ENCODE data around the gene UMPS.
A peak's percentile ranks its signal among the peaks of the same experiment; 100 is the strongest.
"Not testable (repeated sequence)": the region's sequence is repeated elsewhere in the genome, so short reads cannot be mapped to it uniquely, and the experiment has no call there.

UMPS gene

DNA sequence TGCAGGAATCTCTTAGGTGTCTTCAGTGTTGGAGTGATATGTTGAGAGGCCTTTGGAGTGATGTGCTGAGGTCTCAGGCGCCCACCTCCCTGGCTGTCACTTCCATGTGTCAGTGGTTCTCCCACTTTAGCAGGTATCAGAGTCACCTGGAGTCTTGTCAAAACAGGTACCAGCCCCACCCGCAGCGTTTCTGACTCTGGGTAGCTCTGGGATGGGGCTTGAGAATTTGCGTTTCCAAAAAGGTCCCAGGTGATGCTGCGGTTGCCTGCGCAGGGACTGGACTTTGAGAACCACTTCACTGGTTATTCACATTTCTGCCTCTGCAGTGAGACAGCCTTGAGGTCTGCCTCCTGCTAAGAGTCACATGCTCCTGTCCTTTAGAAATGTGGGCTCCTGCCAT is 15.5 kb downstream of the UMPS start:
- no peak for DNase-seq (ENCODE audit: low spot score)
- H3K4me1 Mint-ChIP-seq (ENCODE audit: low read depth), result no peaks in the 10 kb centered on the region
- no peak overlapping the region for H3K4me3 Mint-ChIP-seq

DNA sequence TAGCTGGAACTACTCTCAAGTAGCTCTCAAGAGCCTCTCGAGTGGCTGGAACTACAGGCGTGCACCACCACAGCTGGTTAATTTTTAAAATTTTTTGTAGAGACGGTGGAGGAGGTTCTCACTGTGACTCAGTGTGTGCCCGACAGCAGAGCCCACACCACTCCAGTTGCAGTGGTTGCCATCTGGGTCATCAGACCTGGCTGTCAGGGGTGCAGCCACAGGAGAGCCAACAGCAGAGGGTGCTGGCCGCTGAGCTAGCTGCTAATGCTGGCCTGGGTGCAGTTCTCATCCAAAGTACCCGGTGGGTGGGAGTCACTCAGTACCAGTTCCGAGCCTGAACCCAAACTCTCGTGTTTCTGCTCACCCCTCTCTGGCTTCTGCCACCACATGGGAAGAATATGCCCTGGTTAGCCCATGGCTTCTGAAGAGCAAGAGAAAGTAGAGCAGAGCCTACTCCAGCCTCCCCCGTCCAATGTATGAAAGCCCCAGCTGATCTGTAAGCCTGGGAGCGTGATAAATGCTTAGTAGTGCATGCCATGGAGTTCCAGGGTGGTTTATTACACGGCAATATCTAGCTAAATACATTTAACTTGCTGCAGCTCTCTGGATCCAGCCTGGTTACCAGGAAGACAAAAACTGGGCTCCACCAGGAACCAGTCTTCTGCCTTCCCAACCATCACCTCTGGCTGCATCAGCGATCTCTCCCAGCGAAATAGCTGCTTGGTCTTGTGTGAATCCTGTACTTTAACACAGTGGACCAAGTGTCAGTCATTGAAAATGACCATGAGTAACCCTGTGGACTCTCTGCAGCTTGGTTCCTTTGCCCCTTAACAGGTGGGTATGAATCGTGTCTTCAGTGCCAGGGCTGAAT is 17.1 kb downstream of the UMPS start:
- no peak for DNase-seq (ENCODE audit: low spot score)
- no peak overlapping the region for H3K4me3 Mint-ChIP-seq
- H3K9me3 Mint-ChIP-seq, result no peaks in the 10 kb centered on the region
- H3K27ac Mint-ChIP-seq, result no peak overlapping the region
- peaks cover 14% of the 10 kb centered on the region for H3K36me3 Mint-ChIP-seq (ENCODE audit: low read depth)
- H3K4me1 Mint-ChIP-seq (ENCODE audit: low read depth), result no peaks in the 10 kb centered on the region
- H3K27me3 Mint-ChIP-seq (ENCODE audit: low read depth), result no peaks in the 10 kb centered on the region

More for the DNA sequence above, 15.5 kb downstream of the UMPS start:
- no peaks in the 10 kb centered on the region for H3K27me3 Mint-ChIP-seq (ENCODE audit: low read depth)
- H3K36me3 Mint-ChIP-seq (ENCODE audit: low read depth), result peaks cover 22% of the 10 kb centered on the region
- no peak overlapping the region for H3K27ac Mint-ChIP-seq
- no peaks in the 10 kb centered on the region for H3K9me3 Mint-ChIP-seq

DNA sequence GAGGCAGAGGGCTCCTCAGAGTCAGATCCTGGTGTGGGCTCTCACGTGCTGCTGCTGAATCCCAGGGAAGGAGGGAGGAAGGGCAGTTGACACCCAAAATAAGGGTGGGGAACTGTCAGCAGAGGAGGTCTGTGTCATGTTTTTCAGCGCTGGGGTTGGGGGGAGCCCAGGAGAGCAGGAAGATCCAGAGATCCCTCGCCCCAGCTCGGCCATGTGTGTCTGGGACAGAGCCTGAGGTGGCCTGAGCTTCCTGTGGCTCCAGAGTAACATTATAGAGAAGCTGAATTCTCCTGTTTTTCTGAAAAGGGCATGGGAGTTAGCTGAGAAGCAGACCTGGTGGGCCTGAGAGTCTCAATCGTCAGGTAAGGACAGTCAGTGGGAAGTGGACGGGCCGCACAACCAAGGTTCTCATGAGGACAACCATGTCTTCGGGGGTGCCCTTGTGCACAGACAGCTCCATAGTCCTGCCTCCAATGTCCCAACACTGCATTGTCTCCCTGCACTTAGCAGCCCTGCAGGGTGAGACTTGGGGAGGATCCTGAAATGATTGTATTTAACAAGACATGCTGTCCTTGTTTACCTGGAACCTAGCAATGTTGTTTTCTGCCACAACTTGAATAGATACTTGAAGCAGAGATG is 18.4 kb downstream of the UMPS start:
- Mint-ChIP-seq H3K9me3 (no peaks in the 10 kb centered on the region), H3K27me3 (ENCODE audit: low read depth) (no peaks in the 10 kb centered on the region), H3K36me3 (ENCODE audit: low read depth) (peaks cover 8% of the 10 kb centered on the region), H3K27ac (no peak overlapping the region), H3K4me3 (no peak overlapping the region), H3K4me1 (ENCODE audit: low read depth) (no peaks in the 10 kb centered on the region)
- DNase-seq (ENCODE audit: low spot score), result no peak

DNA sequence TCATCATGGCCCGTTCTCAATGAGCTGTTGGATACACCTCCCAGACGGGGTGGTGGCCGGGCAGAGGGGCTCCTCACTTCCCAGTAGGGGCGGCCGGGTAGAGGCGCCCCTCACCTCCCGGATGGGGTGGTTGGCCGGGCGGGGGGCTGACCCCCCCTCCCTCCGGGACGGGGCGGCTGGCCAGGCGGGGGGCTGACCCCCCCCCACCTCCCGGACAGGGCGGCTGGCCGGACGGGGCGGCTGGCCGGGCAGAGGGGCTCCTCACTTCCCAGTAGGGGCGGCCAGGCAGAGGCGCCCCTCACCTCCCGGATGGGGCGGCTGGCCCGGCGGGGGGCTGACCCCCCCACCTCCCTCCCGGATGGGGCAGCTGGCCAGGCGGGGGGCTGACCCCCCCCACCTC is 19.6 kb downstream of the UMPS start:
- not testable (repeated sequence) for H3K27me3 Mint-ChIP-seq (ENCODE audit: low read depth); DNase-seq (ENCODE audit: low spot score); H3K36me3 Mint-ChIP-seq (ENCODE audit: low read depth); H3K4me3 Mint-ChIP-seq; H3K27ac Mint-ChIP-seq; H3K9me3 Mint-ChIP-seq; H3K4me1 Mint-ChIP-seq (ENCODE audit: low read depth)

DNA sequence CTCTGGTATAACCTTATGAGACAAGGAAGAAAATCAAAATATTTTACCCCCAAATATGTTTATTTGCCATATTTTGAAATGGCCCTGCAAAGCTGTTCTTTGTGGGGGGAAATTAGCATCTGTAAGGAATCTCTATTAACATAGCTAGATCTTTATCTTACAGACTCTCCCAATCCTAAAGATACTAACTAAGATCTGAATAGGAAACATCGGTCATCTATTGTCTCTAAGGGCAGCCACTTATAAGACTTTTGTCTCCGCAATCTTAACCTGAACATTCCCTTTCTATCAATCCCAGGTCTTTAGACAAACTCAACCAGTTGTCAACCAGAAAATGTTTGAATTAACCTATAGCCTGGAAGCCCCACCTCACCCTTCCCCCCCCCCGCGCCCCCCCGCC is 21.2 kb downstream of the UMPS start:
- Mint-ChIP-seq H3K9me3 (no peaks in the 10 kb centered on the region), H3K4me3 (no peak overlapping the region), H3K27ac (no peak overlapping the region), H3K27me3 (ENCODE audit: low read depth) (no peaks in the 10 kb centered on the region), H3K36me3 (ENCODE audit: low read depth) (peaks cover 2% of the 10 kb centered on the region), H3K4me1 (ENCODE audit: low read depth) (no peaks in the 10 kb centered on the region)
- no peak for DNase-seq (ENCODE audit: low spot score)

DNA sequence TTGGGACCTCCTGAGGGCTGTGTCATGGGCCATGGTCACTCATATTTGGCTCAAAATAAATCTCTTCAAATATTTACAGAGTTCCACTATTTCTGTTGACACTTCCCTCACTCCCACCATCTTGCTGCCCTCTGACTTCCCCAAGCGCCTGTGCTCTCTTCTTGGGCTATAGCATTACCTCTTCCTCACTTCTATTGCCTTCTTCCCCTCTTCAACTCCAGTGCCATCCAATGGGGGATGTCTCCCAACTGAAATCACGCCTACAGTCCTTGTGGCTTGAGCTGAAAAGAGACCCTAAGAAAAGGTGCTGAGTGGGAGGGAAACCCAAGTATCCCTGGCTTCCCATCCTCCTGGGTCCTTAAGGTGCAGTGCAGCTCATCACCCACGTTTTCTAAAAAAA is 21.8 kb downstream of the UMPS start:
- no peaks in the 10 kb centered on the region for H3K27me3 Mint-ChIP-seq (ENCODE audit: low read depth)
- no peaks in the 10 kb centered on the region for H3K4me1 Mint-ChIP-seq (ENCODE audit: low read depth)
- H3K9me3 Mint-ChIP-seq, result no peaks in the 10 kb centered on the region
- DNase-seq (ENCODE audit: low spot score), result no peak
- no peak overlapping the region for H3K4me3 Mint-ChIP-seq
- no peak overlapping the region for H3K27ac Mint-ChIP-seq
- H3K36me3 Mint-ChIP-seq (ENCODE audit: low read depth), result peaks cover 2% of the 10 kb centered on the region

DNA sequence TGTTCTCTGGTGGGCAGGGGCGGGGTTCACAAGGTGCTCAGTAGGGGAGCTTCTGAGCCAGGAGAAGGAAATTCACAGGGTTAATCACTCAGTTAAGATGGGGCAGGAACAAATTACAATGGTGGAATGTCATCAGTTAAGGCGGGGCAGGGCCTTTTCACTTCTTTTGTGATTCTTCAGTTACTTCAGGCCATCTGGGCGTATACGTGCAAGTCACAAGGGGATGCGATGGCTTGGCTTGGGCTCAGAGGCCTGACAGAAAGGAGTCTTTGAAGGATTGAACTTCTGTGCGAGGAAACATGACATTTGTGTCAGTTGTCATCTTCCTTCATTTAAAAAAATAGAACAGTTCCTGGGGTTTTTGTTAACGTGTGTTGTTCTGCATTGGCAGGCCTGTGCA is 27.7 kb downstream of the UMPS start:
- not testable (repeated sequence) for H3K27ac Mint-ChIP-seq; H3K4me3 Mint-ChIP-seq; H3K9me3 Mint-ChIP-seq; H3K36me3 Mint-ChIP-seq (ENCODE audit: low read depth); H3K27me3 Mint-ChIP-seq (ENCODE audit: low read depth); H3K4me1 Mint-ChIP-seq (ENCODE audit: low read depth); DNase-seq (ENCODE audit: low spot score)

DNA sequence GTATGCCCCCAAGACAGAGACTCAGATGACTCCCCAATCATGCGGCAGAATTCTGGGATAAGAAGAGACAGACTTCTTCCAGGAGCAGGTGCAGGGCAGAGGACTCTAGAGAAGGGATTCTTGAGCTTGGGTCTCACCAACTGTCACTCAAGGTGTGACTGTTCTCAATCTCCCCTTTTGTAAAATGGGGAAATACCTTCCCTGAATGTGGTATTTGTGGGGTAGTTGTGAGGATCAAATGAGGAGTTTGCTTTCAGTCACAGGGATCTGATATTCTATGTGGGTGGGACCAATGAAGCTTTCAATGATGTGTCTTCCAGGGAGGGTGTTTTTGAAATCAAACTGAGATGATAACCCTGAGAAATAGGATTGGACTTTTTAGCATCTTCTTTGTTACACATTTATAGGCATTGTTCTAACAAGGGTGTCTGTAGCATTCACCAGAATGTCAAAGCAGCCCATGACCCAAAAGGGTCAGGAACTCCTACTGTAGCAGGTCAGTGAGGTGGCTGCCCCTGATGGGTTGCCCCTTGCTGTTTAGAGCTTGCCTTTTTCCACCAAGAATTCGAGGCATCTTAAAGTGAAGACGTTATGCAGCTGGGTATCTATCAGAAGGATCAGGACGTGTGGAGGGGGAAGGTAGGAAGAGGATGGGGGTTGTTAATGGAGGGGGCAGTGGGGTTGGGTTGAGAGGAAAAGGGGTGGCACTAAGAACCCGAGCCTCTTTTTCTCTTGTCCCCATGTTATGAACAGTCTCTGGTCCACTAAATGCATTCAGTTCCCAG is 28.8 kb downstream of the UMPS start:
- Mint-ChIP-seq H3K4me3 (no peak overlapping the region), H3K27ac (no peak overlapping the region), H3K27me3 (ENCODE audit: low read depth) (no peaks in the 10 kb centered on the region), H3K4me1 (ENCODE audit: low read depth) (peaks cover 3% of the 10 kb centered on the region), H3K36me3 (ENCODE audit: low read depth) (no peaks in the 10 kb centered on the region), H3K9me3 (no peaks in the 10 kb centered on the region)
- no peak for DNase-seq (ENCODE audit: low spot score)

DNA sequence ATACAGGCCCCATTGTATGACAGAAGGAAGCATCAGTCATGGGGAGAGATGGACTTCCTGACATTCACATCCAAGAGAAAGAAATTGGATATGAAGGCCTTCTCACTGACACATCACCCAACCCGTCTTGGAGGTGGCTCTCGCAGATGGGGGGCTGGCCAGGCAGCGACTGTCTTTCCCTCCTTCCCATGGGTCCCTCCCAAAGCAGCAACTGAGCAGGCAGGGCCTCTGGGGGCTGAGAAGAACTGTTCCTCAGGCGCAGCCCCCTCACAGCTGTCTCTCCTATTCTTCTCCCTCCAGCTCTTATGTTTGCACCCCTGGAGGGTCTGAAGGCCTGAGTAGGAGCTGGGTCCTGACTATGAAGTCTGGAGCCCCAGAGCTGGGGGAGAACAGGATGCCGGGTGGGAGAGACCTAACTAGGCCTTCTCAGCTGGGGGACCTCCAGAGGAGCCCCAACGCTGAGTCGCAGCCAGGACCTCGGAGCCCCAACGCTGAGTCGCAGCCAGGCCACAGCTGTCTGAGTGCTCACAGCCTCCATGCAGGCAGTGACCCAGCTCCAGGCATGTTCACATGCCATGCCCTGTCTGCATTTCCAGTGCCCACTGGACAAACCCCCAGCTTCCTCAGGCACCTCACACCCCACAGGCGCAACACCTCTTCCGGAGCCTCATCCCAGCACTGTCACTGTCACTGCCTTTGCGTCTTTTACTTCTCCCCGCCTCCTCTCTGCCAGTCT is 29.6 kb downstream of the UMPS start:
- Mint-ChIP-seq H3K4me3 (no peak overlapping the region), H3K27ac (no peak overlapping the region), H3K27me3 (ENCODE audit: low read depth) (no peaks in the 10 kb centered on the region), H3K4me1 (ENCODE audit: low read depth) (peaks cover 3% of the 10 kb centered on the region), H3K9me3 (no peaks in the 10 kb centered on the region), H3K36me3 (ENCODE audit: low read depth) (no peaks in the 10 kb centered on the region)
- no peak for DNase-seq (ENCODE audit: low spot score)

DNA sequence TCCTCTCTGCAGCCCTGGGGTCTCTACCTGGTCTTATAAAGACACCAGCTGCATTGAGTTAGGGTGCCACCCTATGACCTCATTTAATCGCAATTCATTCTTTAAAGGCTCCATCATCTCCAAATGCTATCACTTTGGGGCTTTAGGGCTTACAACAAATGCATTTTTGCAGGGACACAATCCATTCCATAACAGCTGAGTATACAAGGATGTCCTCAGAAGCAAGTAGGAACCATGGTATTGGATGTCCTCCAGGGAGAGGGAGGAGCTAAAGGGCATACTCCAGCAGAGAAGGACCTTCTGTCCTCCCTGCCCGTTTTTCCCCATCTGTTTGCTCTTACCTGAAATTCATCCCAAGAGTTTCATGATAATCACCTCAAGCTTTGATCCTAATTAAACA is 30.3 kb downstream of the UMPS start:
- Mint-ChIP-seq H3K36me3 (ENCODE audit: low read depth) (no peaks in the 10 kb centered on the region), H3K4me3 (no peak overlapping the region), H3K27me3 (ENCODE audit: low read depth) (no peaks in the 10 kb centered on the region), H3K4me1 (ENCODE audit: low read depth) (peaks cover 3% of the 10 kb centered on the region), H3K27ac (no peak overlapping the region), H3K9me3 (no peaks in the 10 kb centered on the region)
- no peak for DNase-seq (ENCODE audit: low spot score)

DNA sequence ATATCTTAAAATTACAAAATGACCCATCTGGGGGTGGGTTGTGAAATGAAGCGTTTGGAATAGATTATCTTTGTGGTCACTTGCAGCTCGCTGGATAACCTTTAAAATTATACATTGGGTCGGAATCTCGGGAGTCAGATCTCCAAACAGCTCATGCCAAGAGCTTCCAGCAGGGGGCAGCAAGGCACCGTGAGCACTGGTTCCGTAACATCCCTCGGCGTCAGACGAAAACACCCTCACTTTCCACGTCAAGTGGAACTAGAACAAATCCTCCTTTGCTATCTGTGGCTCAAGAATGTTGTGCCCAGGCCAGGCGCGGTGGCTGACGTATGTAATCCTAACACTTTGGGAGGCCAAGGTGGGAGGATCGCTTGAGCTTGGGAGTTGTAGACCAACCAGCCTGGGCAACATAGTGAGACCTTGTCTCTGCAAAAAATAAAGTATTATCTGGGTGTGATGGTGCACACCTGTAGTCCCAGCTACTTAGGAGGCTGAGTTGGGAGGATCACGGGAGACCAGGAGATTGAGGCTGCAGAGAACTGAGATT is 31.1 kb downstream of the UMPS start:
- Mint-ChIP-seq H3K4me3 (peak overlapping the region; percentile 54), H3K9me3 (no peaks in the 10 kb centered on the region), H3K27me3 (ENCODE audit: low read depth) (no peaks in the 10 kb centered on the region), H3K27ac (no peak overlapping the region), H3K4me1 (ENCODE audit: low read depth) (peaks cover 3% of the 10 kb centered on the region), H3K36me3 (ENCODE audit: low read depth) (no peaks in the 10 kb centered on the region)
- peak; percentile 60 for DNase-seq (ENCODE audit: low spot score)

DNA sequence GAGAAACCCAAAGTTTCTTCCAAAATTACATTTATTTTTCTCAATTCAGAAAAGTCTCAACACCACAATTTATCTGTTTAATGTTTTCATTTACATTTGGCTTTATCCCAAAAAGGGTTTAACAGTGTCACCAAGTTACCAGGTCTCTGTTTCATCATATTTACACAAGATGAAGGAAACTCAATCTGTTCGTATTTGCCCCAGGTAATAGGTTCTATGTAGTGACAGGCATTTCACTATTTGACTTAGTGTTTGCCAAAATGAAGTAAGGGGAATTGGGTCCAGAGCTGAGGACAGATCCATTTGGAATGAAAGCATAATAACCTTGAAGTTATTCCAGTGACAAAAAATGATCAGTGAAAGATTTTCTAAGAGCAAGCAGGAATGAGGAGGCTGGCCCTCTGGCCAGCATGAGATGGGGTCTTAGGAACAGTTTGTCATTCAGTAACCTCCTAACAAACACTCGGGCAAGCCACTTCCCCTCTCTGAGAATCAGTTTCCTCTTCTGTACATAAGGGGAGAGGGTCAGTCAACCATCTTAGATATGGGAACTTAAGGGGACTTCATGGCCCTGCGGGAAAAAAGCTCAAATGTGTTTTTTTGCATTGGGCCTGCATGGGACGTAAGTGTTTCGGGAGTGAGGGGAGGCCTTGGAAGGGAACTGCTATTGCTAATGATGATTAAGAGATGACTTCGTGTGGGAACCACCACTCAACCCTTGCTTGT is 31.8 kb downstream of the UMPS start:
- Mint-ChIP-seq H3K4me1 (ENCODE audit: low read depth) (peaks cover 3% of the 10 kb centered on the region), H3K27me3 (ENCODE audit: low read depth) (no peaks in the 10 kb centered on the region), H3K9me3 (no peaks in the 10 kb centered on the region), H3K27ac (no peak overlapping the region), H3K36me3 (ENCODE audit: low read depth) (no peaks in the 10 kb centered on the region), H3K4me3 (no peak overlapping the region)
- DNase-seq (ENCODE audit: low spot score), result no peak

DNA sequence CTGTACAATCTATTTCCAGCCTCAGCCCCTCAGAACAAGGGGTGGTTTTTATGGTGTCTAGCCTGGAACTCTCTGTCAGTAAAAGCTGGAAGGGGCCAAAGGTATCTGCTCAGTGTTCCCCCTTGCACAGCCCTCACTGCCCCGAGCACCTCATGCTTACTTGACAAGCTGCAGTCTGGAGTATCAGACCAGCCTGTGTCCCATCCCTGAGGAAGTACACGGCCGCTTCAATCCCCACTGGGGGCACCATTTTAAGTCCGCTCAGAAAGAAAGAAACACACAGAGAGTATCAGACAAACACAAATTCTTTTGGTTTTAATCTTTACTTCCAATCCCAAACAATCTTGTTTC is 32.4 kb downstream of the UMPS start:
- Mint-ChIP-seq H3K4me1 (ENCODE audit: low read depth) (peaks cover 3% of the 10 kb centered on the region), H3K27ac (no peak overlapping the region), H3K27me3 (ENCODE audit: low read depth) (no peaks in the 10 kb centered on the region), H3K4me3 (no peak overlapping the region), H3K9me3 (no peaks in the 10 kb centered on the region), H3K36me3 (ENCODE audit: low read depth) (no peaks in the 10 kb centered on the region)
- DNase-seq (ENCODE audit: low spot score), result no peak
